ENCODE measurements around the gene URB2.
"Not testable (repeated sequence)": the region's sequence is repeated elsewhere in the genome, so short reads cannot be mapped to it uniquely, and the experiment has no call there.

Gene URB2

GRCh38 chr1:229693129-229693900 lies 67.3 kb downstream of the URB2 start:
- no peak for DNase-seq (ENCODE audit: low read depth)

DNA sequence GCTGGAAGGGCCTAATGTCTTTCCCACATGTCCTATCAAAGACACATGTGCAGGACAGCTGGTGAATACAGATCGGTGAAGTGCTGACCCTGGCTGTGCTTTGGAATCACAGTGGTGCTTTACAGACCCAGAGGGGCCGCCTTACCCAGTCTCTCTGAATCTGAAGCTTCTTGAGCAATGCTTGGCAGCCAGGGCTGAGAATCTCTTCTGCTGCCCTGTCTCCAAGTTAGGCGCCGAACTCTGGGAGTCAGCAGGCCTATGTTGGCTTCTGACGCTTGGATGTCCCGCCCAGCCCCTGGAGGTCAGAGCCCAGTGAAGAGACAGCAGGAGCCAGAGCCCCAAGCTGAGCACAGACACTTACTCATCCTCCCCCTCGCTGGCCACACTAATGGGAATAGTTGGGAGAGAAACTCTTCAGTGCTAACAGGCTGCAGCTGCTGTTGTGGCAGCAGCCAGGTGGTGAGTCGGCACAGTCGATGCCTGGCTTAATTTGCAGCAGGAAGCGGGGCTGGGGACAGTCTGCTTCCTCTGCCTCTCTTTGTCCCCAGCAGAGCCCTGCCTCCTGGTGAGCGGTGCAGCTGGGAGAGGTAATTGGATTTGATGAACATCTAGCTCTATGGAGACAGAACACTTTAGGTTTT lies 68.1 kb downstream of the URB2 start:
- no peak for DNase-seq (ENCODE audit: low read depth)

DNA sequence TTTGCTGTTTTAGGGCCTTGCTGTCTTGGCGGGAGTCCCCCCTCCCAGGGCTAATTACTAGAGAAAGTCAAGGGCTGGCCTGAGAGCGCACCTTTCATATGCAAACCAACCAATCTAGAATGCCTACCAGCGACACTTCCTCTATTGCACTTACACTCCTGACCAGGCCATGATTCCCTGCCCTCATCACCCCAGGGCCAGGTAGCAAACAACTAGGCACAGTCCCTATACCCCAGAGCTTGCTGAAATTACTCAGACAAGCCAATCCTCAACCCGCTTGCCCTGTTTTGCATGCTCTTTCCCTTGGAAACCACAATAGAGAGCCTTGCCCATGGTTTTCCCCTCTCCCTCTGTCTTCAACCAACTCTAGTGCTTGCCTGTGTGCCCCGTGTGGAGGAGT lies 70.3 kb downstream of the URB2 start:
- no peak for DNase-seq (ENCODE audit: low read depth)

DNA sequence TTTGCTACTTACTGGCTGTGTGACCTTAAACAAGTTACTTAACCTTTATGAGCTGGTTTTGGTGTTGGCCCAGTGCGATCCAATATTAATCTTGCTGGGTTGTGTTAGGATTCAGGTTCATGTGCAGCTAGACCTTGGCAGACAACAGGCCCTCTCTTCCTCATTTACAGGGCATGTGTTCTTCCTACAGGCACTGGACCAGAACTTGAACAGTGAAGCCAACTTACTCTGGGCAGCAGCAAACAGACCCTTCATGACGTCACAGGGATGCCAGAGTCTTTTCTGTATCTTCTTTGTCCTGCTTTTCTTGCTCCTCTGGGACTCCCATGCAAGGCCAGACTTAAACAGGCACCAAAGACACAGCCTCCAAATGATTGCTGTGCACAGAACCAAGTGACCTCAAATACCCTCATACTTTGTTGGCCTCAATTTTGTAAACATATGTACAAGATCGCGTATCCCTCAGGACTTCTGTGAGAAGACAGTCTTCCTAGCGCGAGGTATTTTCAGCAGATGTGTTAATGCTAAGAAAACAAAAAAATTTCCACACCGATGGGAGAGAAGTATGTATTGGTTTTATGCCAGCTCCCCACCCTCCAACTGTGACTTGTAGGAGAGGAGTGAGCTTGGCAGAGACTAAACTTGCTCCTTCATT lies 73.7 kb downstream of the URB2 start:
- no peak for DNase-seq (ENCODE audit: low read depth)

GRCh38 chr1:229704157-229704556 lies 78.1 kb downstream of the URB2 start:
- DNase-seq (ENCODE audit: low read depth), result no peak

GRCh38 chr1:229705152-229705551 lies 79.1 kb downstream of the URB2 start:
- not testable (repeated sequence) for DNase-seq (ENCODE audit: low read depth)

GRCh38 chr1:229707127-229707526 lies 81.1 kb downstream of the URB2 start:
- not testable (repeated sequence) for DNase-seq (ENCODE audit: low read depth)

- no peak for DNase-seq (ENCODE audit: low read depth)
Measured at GRCh38 chr1:229709500-229710013, 83.5 kb downstream of the URB2 start.

Measured in stimulated activated CD8-positive, alpha-beta memory T cell treated with anti-CD3 and anti-CD28 coated beads, Interleukin-15, amount 100 ng/mL, for 1 hour (primary cell).